Mucosa of rectum (tissue), 2 donors: ENCODE measurements around the gene BLCAP.

Experiments
- H3K27ac ChIP-seq, 2 donors: one replicate each; pipeline ENCODE4 v1.7.0; 2013; ENCODE audit warnings: inconsistent platforms in 2 of 2, low read depth in 2 of 2, low read length in 2 of 2
- H3K27me3 ChIP-seq, 2 donors: one replicate each; pipeline ENCODE4 v1.7.0; 2013; ENCODE audit warnings: low read length in 2 of 2; ENCODE audit not compliant: control insufficient read depth in 2 of 2, insufficient read depth in 2 of 2
- H3K36me3 ChIP-seq, 2 donors: one replicate each; pipeline ENCODE4 v1.7.0; 2013; ENCODE audit warnings: low read length in 2 of 2; ENCODE audit not compliant: control insufficient read depth in 2 of 2, insufficient read depth in 2 of 2
- H3K4me1 ChIP-seq, 2 donors: one replicate each; pipeline ENCODE4 v1.7.0; 2013; ENCODE audit warnings: low read length in 2 of 2, mild to moderate bottlenecking in 1 of 2; ENCODE audit not compliant: control insufficient read depth in 2 of 2, insufficient read depth in 2 of 2
- H3K4me3 ChIP-seq, 2 donors: one replicate each; pipeline ENCODE4 v1.7.0; 2013; ENCODE audit warnings: low read length in 2 of 2
- H3K9ac ChIP-seq, 2 donors: one replicate each; pipeline ENCODE4 v1.7.0; 2013; ENCODE audit warnings: low read length in 2 of 2, low read depth in 1 of 2, mild to moderate bottlenecking in 1 of 2
- H3K9me3 ChIP-seq, 2 donors: one replicate each; pipeline ENCODE4 v1.7.0; 2013; ENCODE audit warnings: low read length in 2 of 2; ENCODE audit not compliant: control insufficient read depth in 2 of 2
- donor health status: healthy.
- donor health status: Normal muscosa, but diverticular disease.

The BLCAP gene

DNA sequence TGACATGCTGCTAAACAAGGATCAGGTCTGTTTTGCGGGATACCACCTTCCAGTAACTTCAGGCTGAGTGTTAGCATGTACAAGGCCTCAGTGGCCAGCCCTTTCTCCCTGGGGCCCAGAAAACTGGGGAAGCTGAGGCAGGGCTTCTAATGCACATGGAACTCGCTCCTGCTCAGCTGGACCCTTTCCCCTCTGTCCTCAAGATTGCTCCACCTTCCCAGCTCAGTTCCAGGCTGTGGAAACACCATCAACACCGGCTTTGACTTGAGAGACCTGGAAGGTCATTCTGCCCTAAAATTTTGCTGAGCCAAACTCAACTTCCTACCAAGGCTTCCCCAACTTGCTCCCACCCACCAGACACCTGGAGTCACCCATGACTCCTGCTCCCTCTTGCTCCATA lies 4.2 kb upstream of the BLCAP start:
- H3K9ac ChIP-seq = no peak overlapping the region
- H3K4me3 ChIP-seq = no peak overlapping the region
- no peaks in the 10 kb centered on the region for H3K9me3 ChIP-seq
- peaks cover 12 to 30% of the 10 kb centered on the region in 2 donors for H3K4me1 ChIP-seq
- H3K27ac ChIP-seq = no peak overlapping the region
- H3K27me3 ChIP-seq = no peaks in the 10 kb centered on the region
- no peaks in the 10 kb centered on the region for H3K36me3 ChIP-seq

DNA sequence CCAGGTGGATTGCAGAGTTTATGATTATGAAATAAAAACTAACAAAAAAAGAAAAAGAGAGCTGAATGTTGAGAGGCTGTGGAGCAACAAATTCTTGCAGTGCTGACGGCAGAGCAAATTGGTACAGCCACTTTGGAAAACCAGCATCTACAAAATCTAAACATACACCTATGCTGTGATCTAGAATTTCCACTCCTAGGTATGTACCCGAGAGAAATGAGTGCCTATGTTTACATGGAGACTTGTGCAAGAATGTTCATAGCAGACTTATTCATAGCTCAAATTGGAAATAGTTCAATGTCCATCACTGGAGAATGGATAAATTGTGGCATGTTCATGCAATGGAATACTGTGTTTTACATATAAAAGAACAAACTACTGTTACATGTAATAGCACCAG lies 3.0 kb upstream of the BLCAP start:
- peaks cover 14 to 30% of the 10 kb centered on the region in 2 donors for H3K4me1 ChIP-seq
- H3K4me3 ChIP-seq = no peak overlapping the region
- H3K27me3 ChIP-seq = no peaks in the 10 kb centered on the region
- no peak overlapping the region for H3K9ac ChIP-seq
- H3K36me3 ChIP-seq = no peaks in the 10 kb centered on the region
- H3K27ac ChIP-seq = no peak overlapping the region
- H3K9me3 ChIP-seq = no peaks in the 10 kb centered on the region

DNA sequence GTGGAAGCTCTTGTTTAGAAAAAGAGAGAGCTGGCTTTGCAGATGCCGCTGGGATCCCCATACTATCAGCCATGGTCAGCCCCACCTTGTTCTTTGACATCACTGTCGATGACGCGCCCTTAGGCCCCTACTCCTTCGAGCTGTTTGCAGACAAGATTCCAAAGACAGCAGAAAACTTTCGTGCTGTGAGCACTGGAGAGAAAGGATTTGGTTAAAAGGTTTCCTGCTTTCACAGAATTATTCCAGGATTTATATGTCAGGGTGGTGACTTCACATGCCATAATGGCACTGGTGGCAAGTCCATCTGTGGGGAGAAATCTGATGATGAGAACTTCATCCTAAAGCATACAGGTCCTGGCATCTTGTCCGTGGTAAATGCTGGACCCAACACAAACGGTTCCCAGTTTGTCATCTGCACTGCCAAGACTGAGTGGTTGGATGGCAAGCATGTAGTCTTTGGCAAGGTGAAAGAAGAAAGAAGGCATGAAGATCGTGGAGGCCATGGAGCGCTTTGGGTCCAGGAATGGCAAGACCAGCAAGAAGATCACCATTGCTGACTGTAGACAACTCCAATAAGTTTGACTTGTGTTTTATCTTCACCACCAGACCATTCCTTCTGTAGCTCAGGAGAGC lies 2.4 kb upstream of the BLCAP start:
- Histone ChIP-seq H3K27me3 (no peaks in the 10 kb centered on the region), H3K9me3 (no peaks in the 10 kb centered on the region), H3K4me3 (no peak overlapping the region), H3K36me3 (no peaks in the 10 kb centered on the region), H3K9ac (no peak overlapping the region), H3K27ac (no peak overlapping the region), H3K4me1 (peaks cover 17 to 31% of the 10 kb centered on the region in 2 donors)

DNA sequence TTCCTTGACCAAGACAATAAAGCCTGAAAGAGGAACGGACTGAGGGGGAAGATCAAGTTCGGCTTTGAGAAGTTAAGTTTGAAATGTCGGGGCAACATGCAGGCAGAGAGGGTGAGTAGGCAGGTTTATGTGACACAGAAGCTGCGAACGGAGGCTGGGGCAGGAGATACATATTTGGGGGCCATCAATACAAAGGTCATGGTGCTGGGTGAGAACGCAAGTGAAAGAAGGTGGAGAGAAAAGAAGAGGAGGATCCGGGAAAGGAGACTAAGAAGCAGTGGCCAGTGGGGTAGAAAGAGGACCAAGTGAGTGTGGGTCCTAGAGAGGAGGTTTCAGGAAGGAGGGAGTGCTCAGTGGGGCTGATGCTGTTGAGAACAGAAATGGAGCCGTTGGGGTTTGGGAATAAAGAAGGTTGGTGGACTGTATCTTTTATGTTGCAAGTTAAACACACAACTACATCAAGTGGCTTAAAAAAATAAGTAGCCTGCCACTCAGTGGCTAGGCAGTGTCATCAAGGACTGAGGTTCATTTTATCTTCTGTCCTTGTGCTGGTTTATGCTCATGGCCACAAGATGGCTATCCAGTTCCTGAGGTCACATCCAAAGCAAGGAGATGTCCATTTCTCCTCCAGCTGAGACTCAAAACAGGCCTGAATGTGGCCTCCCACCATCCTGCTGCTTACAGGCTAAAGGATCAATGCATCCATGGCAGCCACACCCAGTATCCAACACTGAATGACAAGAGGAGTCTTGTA lies 1.7 kb upstream of the BLCAP start:
- peak overlapping the region in 1 of 2 donors; percentile 86 for H3K4me3 ChIP-seq
- H3K36me3 ChIP-seq = no peaks in the 10 kb centered on the region
- no peaks in the 10 kb centered on the region for H3K27me3 ChIP-seq
- no peak overlapping the region for H3K27ac ChIP-seq
- H3K9me3 ChIP-seq = no peaks in the 10 kb centered on the region
- no peak overlapping the region for H3K9ac ChIP-seq
- peaks cover 24 to 32% of the 10 kb centered on the region in 2 donors for H3K4me1 ChIP-seq

DNA sequence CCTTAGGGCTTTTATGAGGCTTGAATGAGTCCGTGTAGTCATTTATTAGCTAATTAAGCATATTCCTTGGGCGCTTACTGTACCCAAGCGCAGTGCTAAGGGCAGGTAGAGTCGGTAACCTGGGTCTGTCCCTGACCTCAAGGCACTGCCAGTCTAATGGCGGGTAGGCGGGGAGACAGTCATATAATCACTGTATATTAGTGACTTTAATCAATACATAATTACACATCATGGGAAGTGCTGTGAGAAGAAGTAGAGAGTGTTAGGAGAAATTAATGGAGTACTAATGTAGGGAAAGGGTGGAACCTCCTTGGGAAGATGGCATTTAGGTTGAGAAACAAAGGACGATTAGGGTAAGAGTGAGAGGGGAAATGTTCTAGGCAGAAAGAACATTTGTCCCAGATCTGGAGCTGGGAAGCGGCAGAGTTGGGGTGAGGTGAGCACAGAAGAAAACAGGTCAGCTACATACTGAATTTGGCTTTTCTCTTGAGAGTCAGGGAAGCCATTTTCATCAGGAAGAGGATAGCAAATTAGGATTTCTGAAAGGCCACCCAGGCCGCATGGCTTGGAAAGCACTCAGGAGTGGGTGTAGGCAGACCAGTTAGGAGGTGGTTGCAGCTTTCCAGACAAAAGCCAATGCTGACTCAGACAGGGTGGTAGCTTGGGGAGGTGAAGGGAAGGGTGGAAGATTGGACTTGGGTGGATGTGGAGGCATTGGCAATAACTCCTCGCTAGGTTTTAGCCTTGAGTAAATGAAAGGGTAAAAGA lies 954 bp upstream of the BLCAP start:
- no peaks in the 10 kb centered on the region for H3K27me3 ChIP-seq
- no peaks in the 10 kb centered on the region for H3K9me3 ChIP-seq
- H3K27ac ChIP-seq = peak overlapping the region; percentile 93 to 94
- H3K4me1 ChIP-seq = peaks cover 31 to 39% of the 10 kb centered on the region in 2 donors
- peak overlapping the region; percentile 86 to 93 for H3K4me3 ChIP-seq
- peak overlapping the region; percentile 97 for H3K9ac ChIP-seq
- H3K36me3 ChIP-seq = no peaks in the 10 kb centered on the region

DNA sequence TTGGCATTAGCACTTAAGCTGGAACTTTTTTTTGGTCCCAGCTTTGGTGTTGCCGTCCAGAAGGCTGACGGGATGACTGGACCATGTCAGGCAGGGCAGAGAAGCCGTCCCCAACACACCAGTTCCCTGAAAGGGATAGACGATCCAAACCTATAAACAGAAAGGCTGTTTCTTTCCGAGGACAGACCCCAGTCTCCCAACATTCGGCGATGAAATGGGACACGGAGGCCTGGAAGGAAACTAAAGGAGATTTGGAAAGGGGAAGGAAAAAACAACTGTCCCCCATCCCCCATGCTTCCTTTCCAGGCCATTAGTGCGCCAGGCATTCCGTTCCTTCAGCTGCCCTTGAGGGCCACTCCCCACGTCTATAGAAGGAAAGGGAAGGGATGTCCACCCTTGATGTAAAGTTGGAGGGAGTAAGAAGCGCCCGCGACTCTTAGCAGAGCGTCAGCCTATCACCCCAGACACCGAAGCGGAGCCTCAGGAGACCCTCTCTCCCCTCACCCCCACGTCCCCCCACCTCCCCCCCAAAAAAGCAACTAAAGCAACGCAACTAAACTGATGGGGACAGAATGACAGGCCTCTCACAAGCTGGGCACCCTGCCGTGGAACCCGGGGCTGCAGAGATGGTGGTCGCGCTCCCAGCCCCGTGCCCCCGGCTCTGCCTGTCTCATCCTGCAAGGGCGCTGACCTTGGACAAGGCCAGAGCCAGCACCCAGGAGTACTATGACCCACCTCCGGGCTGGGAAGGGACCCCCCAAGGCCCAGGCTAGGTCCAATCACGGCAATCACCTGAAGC lies 638 bp downstream of the BLCAP start:
- Histone ChIP-seq H3K27ac (peak overlapping the region; percentile 93 to 94), H3K9ac (peak overlapping the region; percentile 97), H3K4me1 (peaks cover 33 to 50% of the 10 kb centered on the region in 2 donors), H3K36me3 (no peaks in the 10 kb centered on the region), H3K4me3 (peak overlapping the region; percentile 86 to 93), H3K27me3 (no peaks in the 10 kb centered on the region), H3K9me3 (no peaks in the 10 kb centered on the region)

DNA sequence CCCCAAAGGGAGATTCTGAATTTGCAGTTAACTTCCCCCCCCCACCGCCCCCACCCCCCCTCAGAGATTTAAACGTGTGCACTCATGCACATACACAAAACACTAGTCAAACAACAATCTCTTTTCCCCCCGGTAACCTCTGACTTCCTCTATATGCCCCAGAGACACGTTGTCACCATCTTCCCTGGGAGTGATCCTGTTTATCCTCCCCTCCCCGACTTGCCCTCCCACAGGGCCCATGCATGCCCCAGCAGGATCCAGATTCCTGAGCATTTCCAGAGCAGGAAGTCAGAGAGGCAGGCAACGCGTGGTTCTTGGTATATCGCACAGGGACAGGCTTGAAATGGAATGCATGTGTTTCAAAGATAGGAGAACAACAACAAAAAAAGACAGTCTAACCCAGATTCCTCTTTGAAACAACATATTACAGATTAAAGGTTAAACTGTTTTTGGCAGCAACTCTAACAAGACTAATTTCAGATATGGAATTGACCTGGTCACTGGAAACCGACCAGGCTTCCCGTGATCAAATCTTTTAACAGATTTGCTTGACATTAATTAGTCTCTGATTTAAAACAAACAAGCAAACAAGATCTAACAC lies 1.3 kb downstream of the BLCAP start:
- no peaks in the 10 kb centered on the region for H3K9me3 ChIP-seq
- peaks cover 33 to 50% of the 10 kb centered on the region in 2 donors for H3K4me1 ChIP-seq
- H3K9ac ChIP-seq = peak overlapping the region; percentile 97
- no peaks in the 10 kb centered on the region for H3K27me3 ChIP-seq
- no peaks in the 10 kb centered on the region for H3K36me3 ChIP-seq
- H3K4me3 ChIP-seq = peak overlapping the region; percentile 86 to 93
- peak overlapping the region; percentile 93 to 94 for H3K27ac ChIP-seq

DNA sequence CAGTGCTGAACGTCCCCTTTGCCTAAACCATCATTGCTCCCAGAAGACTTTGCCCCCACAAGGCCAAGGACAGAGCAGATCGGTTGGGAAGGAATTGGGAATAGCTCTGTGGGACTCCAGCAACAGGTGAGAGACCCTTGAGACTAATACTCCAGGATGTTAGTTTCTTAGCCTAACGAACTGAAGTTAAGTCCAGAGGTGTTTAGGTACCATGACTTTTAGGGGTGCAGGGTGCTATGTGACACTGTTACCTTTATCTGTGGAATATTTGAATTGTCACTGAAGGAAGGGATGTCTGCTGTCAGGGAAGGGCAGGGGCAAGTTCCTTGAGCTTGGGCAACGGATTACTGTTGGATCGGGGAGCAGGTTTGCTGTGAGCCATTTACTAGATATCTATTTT lies 1.9 kb downstream of the BLCAP start:
- peak overlapping the region; percentile 4 to 94 for H3K27ac ChIP-seq
- no peaks in the 10 kb centered on the region for H3K36me3 ChIP-seq
- H3K9me3 ChIP-seq = no peaks in the 10 kb centered on the region
- no peaks in the 10 kb centered on the region for H3K27me3 ChIP-seq
- H3K4me3 ChIP-seq = peak overlapping the region; percentile 11 to 17
- H3K4me1 ChIP-seq = peaks cover 33 to 50% of the 10 kb centered on the region in 2 donors
- H3K9ac ChIP-seq = no peak overlapping the region

DNA sequence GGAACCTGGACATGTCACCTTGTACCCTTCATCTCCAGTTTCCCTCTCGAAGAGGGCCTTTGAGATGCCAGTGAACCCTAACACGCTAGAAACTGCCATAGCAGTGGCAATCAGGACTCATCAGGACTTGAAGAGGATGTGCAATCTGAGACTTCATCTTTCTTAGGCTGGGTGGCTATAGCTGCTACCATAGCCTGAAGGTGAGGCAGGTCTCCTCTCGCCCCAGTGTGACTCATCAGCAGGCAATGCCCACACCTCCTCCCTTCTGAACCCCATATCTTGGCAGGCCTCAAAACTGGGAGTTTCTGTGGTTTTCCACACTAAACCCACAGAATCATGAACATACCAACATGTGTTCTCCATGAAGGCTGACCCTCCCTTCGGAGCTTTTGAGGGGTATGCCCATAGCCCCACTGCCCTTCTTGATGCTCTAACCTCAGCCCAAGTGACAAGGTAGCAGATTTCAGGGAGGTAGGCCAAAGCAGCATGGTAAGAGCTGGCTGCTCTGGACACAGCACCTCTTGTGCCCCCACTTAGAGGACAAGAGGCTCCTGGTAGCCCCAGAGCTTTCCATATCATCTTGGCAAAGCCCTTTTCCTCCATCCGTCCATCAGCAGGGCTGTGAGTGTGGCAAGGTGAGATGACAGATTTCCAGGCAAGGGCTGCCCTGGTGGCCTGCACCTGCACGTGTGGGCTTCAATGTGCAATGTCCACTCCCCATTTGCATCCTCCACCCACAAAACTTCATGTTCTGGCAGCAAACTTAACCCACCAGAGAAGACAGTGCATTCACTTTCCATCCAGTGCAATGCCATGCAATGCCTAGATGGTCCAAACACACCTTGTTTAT lies 2.6 kb downstream of the BLCAP start:
- Histone ChIP-seq H3K27me3 (no peaks in the 10 kb centered on the region), H3K9ac (no peak overlapping the region), H3K36me3 (no peaks in the 10 kb centered on the region), H3K27ac (peak overlapping the region; percentile 74 to 78), H3K9me3 (no peaks in the 10 kb centered on the region), H3K4me1 (peaks cover 34 to 50% of the 10 kb centered on the region in 2 donors), H3K4me3 (peak overlapping the region in 1 of 2 donors; percentile 59)
